Keratinocyte (primary cell): ENCODE data around the gene SURF6.

Experiments used
- CTCF ChIP-seq, 3 experiments: IDR thresholded peaks in 1 of 3; conservative IDR thresholded peaks in 1 of 3; optimal IDR thresholded peaks in 1 of 3; 2 replicates in 2 of 3; 3 replicates in 1 of 3; pipeline versions ENCODE3 to v1.5.1; 2011; ENCODE audit warnings: low read length in 3 of 3, mild to moderate bottlenecking in 3 of 3, moderate library complexity in 2 of 3, control low read depth in 1 of 3, inconsistent platforms in 1 of 3; ENCODE audit not compliant: insufficient read depth in 2 of 3; ENCODE audit errors: extremely low read depth in 1 of 3
- EZH2 ChIP-seq: IDR thresholded peaks from one replicate; pipeline ENCODE4 v1.6.1; 2012; ENCODE audit warnings: inconsistent platforms, mild to moderate bottlenecking, low read length, moderate library complexity

- no peak for TF ChIP-seq CTCF (optimal IDR thresholded peaks at IDR 0.05 in 1 of 3, IDR thresholded peaks at IDR 0.05 in 1 of 3, conservative IDR thresholded peaks at IDR 0.05 in 1 of 3; ENCODE audit: extremely low read depth in 1 of 3, insufficient read depth in 2 of 3, low read length in 3 of 3)
- TF ChIP-seq EZH2: no peak
These were observed 15.5 kb upstream of the SURF6 start for GRCh38 chr9:133351526-133351907.
